ENCODE measurements around the gene PDZK1.
"Not testable (repeated sequence)": the region's sequence is repeated elsewhere in the genome, so short reads cannot be mapped to it uniquely, and the experiment has no call there.

The PDZK1 gene

GRCh38 chr1:145673217-145673616, 34.0 kb downstream of the PDZK1 start:
- H3K4me3 ChIP-seq (ENCODE audit: low read length); DNase-seq (ENCODE audit: low read depth, low spot score): not testable (repeated sequence)

- DNase-seq (ENCODE audit: low read depth, low spot score); H3K4me3 ChIP-seq (ENCODE audit: low read length): not testable (repeated sequence)
Observed at GRCh38 chr1:145670995-145671745, 36.0 kb downstream of the PDZK1 start.

DNA sequence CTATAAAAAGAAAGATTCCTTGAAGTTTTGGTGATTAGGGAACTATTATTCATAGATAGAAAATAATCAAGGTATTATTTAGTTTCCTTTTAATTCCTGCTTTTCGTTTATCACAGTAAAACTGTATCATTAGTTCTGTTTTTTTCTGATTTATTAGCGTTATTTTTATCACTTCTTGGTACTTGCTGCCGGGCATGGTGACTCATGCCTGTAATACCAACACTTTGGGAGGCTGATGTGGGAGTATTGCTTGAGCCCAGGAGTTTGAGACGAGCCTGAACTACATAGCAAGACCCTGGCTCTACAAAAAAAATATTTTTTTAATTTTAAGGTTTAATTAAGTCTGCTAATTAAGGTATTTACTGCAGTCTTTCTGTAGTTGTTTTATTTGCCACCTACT, 42.2 kb downstream of the PDZK1 start:
- DNase-seq (ENCODE audit: low read depth, low spot score); H3K4me3 ChIP-seq (ENCODE audit: low read length): not testable (repeated sequence)

GRCh38 chr1:145662502-145662901, 44.7 kb downstream of the PDZK1 start:
- peak; percentile 18 for DNase-seq (ENCODE audit: low read depth, low spot score)
- H3K4me3 ChIP-seq (ENCODE audit: low read length), result not testable (repeated sequence)

- not testable (repeated sequence) for H3K4me3 ChIP-seq (ENCODE audit: low read length); DNase-seq (ENCODE audit: low read depth, low spot score)
Observed at GRCh38 chr1:145656245-145656943, 50.8 kb downstream of the PDZK1 start.

GRCh38 chr1:145643990-145644389, 63.2 kb downstream of the PDZK1 start:
- not testable (repeated sequence) for H3K4me3 ChIP-seq (ENCODE audit: low read length); DNase-seq (ENCODE audit: low read depth, low spot score)

- DNase-seq (ENCODE audit: low read depth, low spot score); H3K4me3 ChIP-seq (ENCODE audit: low read length): not testable (repeated sequence)
Observed at GRCh38 chr1:145641886-145642285, 65.3 kb downstream of the PDZK1 start.

GRCh38 chr1:145636237-145636636, 70.9 kb downstream of the PDZK1 start:
- not testable (repeated sequence) for H3K4me3 ChIP-seq (ENCODE audit: low read length); DNase-seq (ENCODE audit: low read depth, low spot score)

GRCh38 chr1:145622177-145622576, 85.0 kb downstream of the PDZK1 start:
- not testable (repeated sequence) for DNase-seq (ENCODE audit: low read depth, low spot score); H3K4me3 ChIP-seq (ENCODE audit: low read length)

All from Jurkat, Clone E6-1 (cell line).